ENCODE data around the gene TMEM139.

- TF ChIP-seq EGR2 (tag by site-specific recombination; IDR thresholded peaks at IDR 0.05; ENCODE audit: low read depth), result no peak
- no peak for TF ChIP-seq ZBTB11 (tag by site-specific recombination; conservative IDR thresholded peaks at IDR 0.05; ENCODE audit: low read depth)
These were observed 666 bp downstream of the TMEM139 start for GRCh38 chr7:143285470-143285778.

Measured in HEK293 (cell line).